Measurements from ENCODE around the gene ZMYM1.
A peak's percentile ranks its signal among the peaks of the same experiment; 100 is the strongest.
"Not testable (repeated sequence)": the region's sequence is repeated elsewhere in the genome, so short reads cannot be mapped to it uniquely, and the experiment has no call there.

Gene ZMYM1

DNA sequence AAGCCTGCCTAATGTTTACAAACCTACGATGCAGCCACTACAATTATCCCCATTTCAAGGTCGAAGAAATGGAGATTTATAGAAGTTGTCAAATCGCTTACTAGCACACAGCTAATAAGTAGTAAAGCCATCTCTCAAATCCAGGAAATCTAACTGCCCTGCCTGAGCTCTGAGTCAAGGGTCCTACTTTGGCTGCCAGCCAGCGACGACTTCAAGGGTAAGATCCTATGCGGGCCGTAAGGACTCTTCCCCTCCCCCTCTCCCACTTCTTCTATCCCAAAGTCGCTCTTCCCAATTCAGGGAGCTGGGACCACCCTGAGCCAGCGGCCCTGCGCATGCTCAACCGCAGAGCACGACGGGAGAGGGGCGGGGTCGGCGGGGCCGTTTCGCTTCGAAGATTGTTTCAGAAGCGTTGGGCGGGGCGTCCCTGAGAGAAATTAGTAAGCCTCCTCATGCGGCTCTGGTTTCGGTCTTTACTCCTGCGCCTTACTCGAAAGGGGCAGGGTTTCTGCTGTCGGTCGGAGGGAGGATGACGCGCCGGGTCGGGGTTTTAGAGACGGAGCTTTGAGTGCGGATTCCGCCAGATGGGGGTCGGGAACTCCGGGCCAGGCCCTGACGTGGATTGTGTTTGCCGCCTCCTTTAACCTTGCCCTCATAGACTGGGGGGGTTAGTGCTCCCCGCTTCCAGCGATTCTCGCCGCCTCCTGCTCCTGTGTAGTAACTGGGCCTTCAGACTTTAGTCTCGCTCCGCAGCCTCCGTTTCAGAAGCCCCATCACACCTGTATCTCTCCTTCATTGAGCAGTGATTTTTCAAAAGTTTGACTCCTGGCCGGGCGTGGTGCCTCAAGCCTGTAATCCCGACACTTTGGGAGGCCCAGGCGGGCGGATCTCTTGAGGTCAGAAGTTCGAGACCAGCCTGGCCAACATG, at the start of gene ZMYM1:
Gene ZMYM1, plus strand, starts transcription at position 383 of the 928 bp plus-strand sequence. CDS start 14,603 bp downstream, outside the sequence.
- in situ Hi-C loops (cut with HindIII; ENCODE audit: low pct_ligation_motif_present, low pct_unique_long_range_greater_than_20kb, low sequenced_read_pairs): no loop called here
- peak; percentile 86 for DNase-seq

GRCh38 chr1:35029761-35030160, 49.4 kb upstream of the ZMYM1 start:
- no peak for DNase-seq
- in situ Hi-C loops (cut with HindIII; ENCODE audit: low pct_ligation_motif_present, low pct_unique_long_range_greater_than_20kb, low sequenced_read_pairs): no loop called here

DNA sequence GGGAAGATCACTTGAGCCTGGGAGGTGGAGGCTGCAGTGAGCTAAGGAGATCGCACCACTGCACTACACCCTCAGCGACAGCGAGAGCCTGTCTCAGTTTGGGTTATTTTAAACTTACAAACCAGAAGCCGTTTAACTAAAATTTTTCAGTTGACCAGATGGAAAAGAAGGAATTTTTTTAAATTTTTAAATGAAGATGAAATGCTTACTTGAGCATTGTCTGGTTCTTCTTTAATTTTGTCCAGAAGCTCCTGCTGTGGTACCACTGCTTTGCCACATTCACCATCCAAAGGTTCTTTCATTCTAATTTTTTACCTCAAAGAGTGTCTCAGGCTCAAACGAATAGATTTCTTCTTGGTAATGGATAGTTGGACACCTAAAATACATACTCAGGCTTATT, 48.8 kb upstream of the ZMYM1 start:
- in situ Hi-C loops (cut with HindIII; ENCODE audit: low pct_ligation_motif_present, low pct_unique_long_range_greater_than_20kb, low sequenced_read_pairs): no loop called here
- DNase-seq: no peak

DNA sequence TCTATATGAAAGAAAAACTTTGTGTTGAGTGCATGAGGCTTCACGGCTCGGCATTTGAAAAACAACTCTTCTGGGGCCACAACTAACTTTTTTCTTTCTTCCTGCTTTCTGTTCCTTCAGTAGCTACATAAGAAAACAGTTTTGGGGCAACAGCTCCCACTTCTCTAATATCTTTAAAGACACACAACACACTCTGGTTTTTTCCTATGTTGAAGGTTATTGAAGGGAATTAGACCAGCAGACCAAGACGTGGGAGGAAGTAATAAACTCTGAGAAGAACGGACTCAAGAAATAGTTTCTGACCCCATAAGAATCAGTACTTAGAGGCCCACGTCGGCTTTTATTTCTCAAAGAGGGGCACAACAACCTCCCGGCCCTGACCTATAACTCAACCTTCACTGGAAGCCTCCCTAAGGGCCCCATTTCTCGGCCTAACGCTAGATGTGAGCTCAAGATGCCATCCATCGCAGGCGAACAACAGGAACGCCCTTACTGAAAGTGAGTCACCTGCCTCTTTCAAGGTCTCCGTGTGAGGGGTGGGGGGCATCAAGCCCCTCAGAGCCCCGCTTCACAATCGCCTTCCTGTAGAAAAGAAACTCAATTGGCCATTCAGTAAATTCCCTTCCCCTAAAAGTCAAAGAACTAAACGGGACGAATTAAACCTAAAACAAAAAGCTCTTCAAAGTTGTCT, 48.3 kb upstream of the ZMYM1 start:
- DNase-seq: peak; percentile 47
- in situ Hi-C loops (cut with HindIII; ENCODE audit: low pct_ligation_motif_present, low pct_unique_long_range_greater_than_20kb, low sequenced_read_pairs): no loop called here

DNA sequence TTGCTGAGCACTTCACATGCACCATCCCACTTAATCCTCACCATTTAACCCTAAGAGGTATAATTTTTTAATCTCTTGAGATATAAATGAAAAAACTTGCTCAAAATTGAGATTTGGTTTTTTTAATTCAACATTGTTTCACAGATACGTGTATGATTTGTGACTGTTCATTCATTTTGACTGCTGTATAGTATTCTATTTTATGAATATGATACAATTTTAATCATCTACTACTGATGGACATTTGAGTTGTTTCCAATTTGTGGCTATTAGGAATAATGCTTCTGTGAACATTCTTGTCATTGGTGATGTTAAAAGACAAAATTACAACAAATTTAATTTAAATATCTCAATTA, 46.8 kb upstream of the ZMYM1 start:
- in situ Hi-C loops (cut with HindIII; ENCODE audit: low pct_ligation_motif_present, low pct_unique_long_range_greater_than_20kb, low sequenced_read_pairs): no loop called here
- no peak for DNase-seq

DNA sequence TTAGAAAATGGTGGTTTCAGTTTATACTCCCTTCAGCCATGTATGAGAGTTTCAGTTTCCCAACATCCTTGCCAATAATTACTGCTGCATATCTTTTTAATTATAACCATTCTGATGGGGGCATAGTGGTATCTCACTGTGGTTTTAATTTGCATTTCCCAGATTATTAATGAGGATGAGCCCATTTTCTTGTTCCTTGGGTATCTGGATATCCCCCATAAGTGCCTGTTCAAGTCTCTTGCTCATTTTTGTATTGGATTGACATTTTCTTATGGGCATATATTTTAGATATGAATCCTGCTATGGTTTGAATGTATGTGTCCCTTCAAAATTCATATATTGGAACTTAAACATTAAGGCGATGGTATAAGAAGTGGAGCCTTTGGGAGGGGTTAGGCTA, 45.8 kb upstream of the ZMYM1 start:
- in situ Hi-C loops (cut with HindIII; ENCODE audit: low pct_ligation_motif_present, low pct_unique_long_range_greater_than_20kb, low sequenced_read_pairs): no loop called here

GRCh38 chr1:35036621-35037020, 42.6 kb upstream of the ZMYM1 start:
- in situ Hi-C loops (cut with HindIII; ENCODE audit: low pct_ligation_motif_present, low pct_unique_long_range_greater_than_20kb, low sequenced_read_pairs): no loop called here
- no peak for DNase-seq

More for the DNA sequence above, 45.8 kb upstream of the ZMYM1 start:
- DNase-seq: no peak

GRCh38 chr1:35037206-35037605, 42.0 kb upstream of the ZMYM1 start:
- DNase-seq: no peak
- in situ Hi-C loops (cut with HindIII; ENCODE audit: low pct_ligation_motif_present, low pct_unique_long_range_greater_than_20kb, low sequenced_read_pairs): no loop called here

- DNase-seq: no peak
- in situ Hi-C loops (cut with HindIII; ENCODE audit: low pct_ligation_motif_present, low pct_unique_long_range_greater_than_20kb, low sequenced_read_pairs): no loop called here
Measured at GRCh38 chr1:35038723-35039122, 40.5 kb upstream of the ZMYM1 start.

DNA sequence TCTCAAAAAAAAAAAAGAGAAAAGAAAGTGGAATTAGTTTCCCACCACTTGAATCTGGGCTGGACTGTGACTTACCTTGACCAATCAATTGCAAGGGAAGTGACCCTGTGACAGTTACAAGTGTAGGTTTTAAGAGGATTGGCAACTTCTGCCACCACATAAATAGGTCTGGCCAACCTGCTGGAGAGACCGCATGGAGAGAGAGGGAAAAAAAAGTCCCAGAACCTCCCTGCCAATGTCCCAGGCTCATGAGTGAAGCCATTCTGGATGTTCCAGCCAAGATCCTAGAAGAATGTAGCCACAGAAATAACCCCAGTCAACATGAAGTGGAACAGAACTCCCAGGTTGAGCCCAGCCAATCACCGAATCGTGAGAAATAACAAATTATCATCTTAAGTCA, 35.7 kb upstream of the ZMYM1 start:
- in situ Hi-C loops (cut with HindIII; ENCODE audit: low pct_ligation_motif_present, low pct_unique_long_range_greater_than_20kb, low sequenced_read_pairs): no loop called here
- no peak for DNase-seq

DNA sequence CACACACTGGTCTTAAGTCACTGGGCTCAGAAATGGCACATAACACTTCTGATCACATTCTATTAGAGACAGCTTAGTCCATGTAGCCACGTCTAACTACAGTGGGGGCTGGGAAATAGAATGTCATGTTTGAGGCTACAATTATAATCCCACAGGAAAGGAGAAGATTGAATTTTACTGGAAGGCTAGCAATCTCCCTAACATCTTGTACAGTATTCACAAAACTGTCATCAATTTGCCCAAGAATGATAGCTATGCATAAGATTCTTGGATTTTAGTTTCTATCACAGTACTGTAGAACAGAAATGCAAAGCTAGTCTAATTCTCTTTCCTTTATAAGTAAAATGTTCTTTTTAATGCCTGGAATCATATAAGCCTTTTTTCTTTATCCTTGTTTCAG, 34.8 kb upstream of the ZMYM1 start:
- no peak for DNase-seq
- in situ Hi-C loops (cut with HindIII; ENCODE audit: low pct_ligation_motif_present, low pct_unique_long_range_greater_than_20kb, low sequenced_read_pairs): no loop called here

DNA sequence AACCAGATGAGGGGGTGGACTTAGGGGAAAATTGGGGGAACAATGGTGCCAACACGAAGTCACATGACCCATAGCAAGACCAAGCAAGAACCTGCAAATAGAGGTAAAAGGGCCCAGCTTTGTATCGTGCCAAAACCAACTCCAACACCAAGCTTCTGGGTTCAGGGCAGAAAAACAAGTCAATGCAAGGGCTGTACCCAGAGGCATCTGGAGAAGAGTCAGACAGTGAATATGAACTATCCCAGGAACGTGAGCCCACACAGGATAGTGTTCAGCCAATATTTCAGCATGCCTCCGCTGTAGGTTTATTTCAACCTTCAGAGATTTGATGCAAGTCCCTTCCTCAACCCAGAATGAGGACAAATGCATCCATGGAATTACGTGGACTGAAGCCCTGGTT, 32.5 kb upstream of the ZMYM1 start:
- DNase-seq: no peak
- in situ Hi-C loops (cut with HindIII; ENCODE audit: low pct_ligation_motif_present, low pct_unique_long_range_greater_than_20kb, low sequenced_read_pairs): no loop called here

DNA sequence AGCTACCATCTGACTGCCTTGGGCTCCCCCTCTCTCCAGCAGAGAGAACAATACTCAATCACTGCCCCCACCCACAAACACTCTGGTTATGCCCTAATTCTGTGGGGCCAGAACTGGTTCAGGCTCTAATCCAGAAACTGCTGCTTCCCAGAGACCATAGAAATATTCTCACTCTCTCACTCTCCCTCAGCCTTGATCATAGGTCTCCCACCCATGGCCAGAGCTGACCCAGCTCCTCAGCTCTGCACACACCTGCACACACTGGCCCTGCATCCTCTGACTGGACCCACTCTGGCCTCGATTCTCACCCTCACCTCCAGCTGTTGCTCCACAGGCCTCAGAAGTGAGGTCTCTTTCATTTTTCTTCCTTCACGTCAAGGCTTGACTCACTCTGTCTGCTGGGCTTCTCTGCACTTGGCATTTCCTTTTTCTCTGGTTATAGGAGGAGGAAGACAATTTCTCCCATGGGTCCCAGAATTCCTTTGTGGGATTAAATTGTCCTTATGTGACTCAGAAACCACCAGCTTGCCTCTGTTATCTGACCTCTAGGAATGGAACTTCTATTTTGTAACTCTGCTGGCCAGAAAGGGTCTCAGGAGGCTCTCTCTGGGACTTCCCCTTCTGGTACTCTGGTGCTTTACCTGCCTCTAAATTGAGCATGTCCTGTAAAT, 31.9 kb upstream of the ZMYM1 start:
- in situ Hi-C loops (cut with HindIII; ENCODE audit: low pct_ligation_motif_present, low pct_unique_long_range_greater_than_20kb, low sequenced_read_pairs): no loop called here
- peak; percentile 72 for DNase-seq

DNA sequence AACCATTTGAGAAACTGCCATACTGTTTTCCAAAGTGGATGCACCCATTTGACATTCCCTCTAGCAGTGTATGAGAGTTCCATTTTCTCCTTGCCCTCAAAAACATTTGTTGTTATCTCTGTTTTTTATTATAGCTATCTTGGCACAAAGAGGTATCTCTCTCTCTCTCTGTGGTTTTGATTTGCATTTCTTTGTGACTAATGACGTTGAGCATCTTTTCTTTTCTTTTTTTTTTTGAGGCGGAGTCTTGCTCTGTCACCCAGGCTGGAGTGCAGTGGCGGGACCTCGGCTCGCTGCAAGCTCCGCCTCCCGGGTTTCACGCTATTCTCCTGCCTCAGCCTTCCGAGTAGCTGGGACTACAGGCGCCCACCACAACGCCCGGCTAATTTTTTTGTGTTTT, 30.1 kb upstream of the ZMYM1 start:
- DNase-seq: no peak
- in situ Hi-C loops (cut with HindIII; ENCODE audit: low pct_ligation_motif_present, low pct_unique_long_range_greater_than_20kb, low sequenced_read_pairs): no loop called here

DNA sequence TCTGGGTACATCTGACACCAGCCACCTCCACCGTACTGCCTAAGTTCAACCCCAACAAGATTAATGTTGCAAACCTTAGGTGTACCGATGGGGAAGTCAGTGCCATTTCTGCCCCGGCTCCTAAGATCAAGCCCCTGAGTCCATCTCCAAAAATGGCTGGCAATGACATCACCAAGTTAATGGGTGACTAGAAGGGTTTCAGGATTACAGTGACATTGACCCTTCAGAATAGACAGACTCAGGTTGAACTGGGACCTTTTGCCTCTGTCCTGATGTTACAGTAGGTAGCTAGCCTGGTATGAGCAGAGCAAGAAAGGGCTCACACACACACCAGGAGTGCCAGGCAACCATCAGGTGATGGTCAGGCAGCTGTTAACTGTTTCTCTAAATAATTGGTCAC, 25.8 kb upstream of the ZMYM1 start:
- in situ Hi-C loops (cut with HindIII; ENCODE audit: low pct_ligation_motif_present, low pct_unique_long_range_greater_than_20kb, low sequenced_read_pairs): no loop called here
- no peak for DNase-seq

- DNase-seq; in situ Hi-C loops (cut with HindIII; ENCODE audit: low pct_ligation_motif_present, low pct_unique_long_range_greater_than_20kb, low sequenced_read_pairs): not testable (repeated sequence)
Measured at GRCh38 chr1:35054282-35054681, 24.9 kb upstream of the ZMYM1 start.

DNA sequence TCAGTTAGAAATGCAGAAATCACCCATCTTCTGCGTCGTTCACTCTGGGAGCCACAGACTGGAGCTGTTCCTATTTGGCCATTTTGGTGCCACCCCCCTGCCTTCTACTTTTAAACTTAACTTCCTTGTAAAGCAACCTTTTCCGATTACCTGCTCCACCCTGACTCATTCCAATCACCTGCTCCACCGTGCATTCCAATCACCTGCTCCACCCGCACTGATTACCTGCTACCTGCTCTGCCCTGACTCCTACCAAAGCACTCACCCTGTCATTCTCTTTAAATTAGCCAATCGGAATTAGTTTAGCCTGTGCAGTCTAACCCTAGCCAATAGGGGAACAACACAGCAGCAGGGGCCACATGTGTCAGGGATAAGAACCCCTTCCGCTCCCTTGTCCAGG, 20.9 kb upstream of the ZMYM1 start:
- in situ Hi-C loops (cut with HindIII; ENCODE audit: low pct_ligation_motif_present, low pct_unique_long_range_greater_than_20kb, low sequenced_read_pairs); DNase-seq: not testable (repeated sequence)

DNA sequence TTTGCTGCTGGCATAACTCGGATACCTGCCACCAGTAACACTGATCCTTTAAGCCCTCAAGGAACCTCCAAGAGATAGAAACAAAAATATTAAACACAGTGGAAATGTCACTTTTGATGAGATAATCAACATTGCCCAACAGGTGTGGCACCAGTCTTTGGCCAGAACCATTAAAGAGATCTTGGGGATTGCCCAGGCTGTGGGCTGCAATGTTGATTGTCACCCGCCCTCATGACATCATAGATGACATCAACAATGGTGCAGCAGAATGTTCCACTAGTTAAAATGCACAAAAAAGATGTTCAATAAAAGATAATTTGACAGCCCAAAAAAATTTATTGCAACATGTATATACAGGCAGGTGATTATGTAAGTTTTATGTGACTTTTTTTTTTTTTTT, 20.2 kb upstream of the ZMYM1 start:
- in situ Hi-C loops (cut with HindIII; ENCODE audit: low pct_ligation_motif_present, low pct_unique_long_range_greater_than_20kb, low sequenced_read_pairs): no loop called here
- no peak for DNase-seq

DNA sequence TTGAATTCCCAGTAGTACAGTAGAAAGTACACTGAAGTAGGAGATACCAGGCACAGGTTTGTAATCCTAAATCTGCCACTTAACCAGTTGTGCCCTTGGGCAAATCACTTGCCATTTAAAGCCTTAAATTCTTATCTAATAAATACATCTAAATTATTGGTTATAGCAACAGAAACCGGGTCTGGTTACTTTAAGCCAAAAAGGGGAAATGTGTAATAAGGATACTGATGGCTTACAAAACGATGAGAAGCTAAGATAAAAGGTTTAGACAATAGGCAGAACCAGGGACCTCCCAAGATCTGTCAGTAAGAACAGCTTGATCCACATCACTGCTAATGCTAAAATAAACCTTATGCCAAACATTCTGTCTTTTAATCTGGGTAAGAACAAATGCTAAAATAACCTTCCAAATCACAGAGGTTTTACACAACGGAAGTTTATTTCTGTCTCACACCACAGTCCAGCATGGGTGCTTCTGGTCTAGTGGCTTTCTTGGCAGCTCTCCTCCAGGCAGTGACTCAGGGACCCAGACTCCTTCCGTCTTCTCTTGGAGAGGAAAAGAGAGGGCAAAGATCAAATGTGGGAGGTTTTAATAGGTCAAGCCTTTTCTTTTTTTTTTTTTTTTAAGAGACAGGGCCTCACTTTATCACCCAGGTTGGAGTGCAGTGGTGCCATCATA, 16.5 kb upstream of the ZMYM1 start:
- in situ Hi-C loops (cut with HindIII; ENCODE audit: low pct_ligation_motif_present, low pct_unique_long_range_greater_than_20kb, low sequenced_read_pairs): no loop called here
- peak; percentile 45 for DNase-seq
